HG02943 (cell line): ENCODE results near the gene GCLC.
A peak's percentile ranks its signal among the peaks of the same experiment; 100 is the strongest.
"Not testable (repeated sequence)": the region's sequence is repeated elsewhere in the genome, so short reads cannot be mapped to it uniquely, and the experiment has no call there.

Experiments used
- ATAC-seq: cut with Tn5 transposase; IDR thresholded peaks from one replicate; pipeline ENCODE4 v1.9.1; 2021; ENCODE audit warnings: mild to moderate bottlenecking, low read depth, moderate library complexity; ENCODE audit not compliant: unreplicated experiment

GCLC gene

GRCh38 chr6:53544470-53545308 is at the start of gene GCLC:
GCLC (minus strand) TSS chr6:53545101; CDS start chr6:53544645, 456 bp downstream.
- peak; percentile 62 for ATAC-seq

- ATAC-seq, result no peak
These were observed 49.7 kb upstream of the GCLC start for GRCh38 chr6:53594596-53594995.

GRCh38 chr6:53593001-53593488 is 48.1 kb upstream of the GCLC start:
- ATAC-seq, result no peak

- ATAC-seq, result no peak
These were observed 47.0 kb upstream of the GCLC start for GRCh38 chr6:53591873-53592272.

- no peak for ATAC-seq
These were observed 44.1 kb upstream of the GCLC start for GRCh38 chr6:53588816-53589509.

GRCh38 chr6:53587291-53587690 is 42.4 kb upstream of the GCLC start:
- no peak for ATAC-seq

GRCh38 chr6:53585208-53585900 is 40.5 kb upstream of the GCLC start:
- ATAC-seq, result no peak

- ATAC-seq, result no peak
These were observed 39.8 kb upstream of the GCLC start for GRCh38 chr6:53584726-53585125.

GRCh38 chr6:53583451-53583850 is 38.5 kb upstream of the GCLC start:
- ATAC-seq, result no peak

- no peak for ATAC-seq
These were observed 38.1 kb upstream of the GCLC start for GRCh38 chr6:53582963-53583362.

GRCh38 chr6:53581856-53582255 is 37.0 kb upstream of the GCLC start:
- no peak for ATAC-seq

- no peak for ATAC-seq
These were observed 36.4 kb upstream of the GCLC start for GRCh38 chr6:53581173-53581773.

- no peak for ATAC-seq
These were observed 34.4 kb upstream of the GCLC start for GRCh38 chr6:53579338-53579737.

- no peak for ATAC-seq
These were observed 33.5 kb upstream of the GCLC start for GRCh38 chr6:53578371-53578770.

GRCh38 chr6:53573299-53573698 is 28.4 kb upstream of the GCLC start:
- ATAC-seq, result no peak

GRCh38 chr6:53572379-53572778 is 27.5 kb upstream of the GCLC start:
- ATAC-seq, result not testable (repeated sequence)

GRCh38 chr6:53568776-53569616 is 24.1 kb upstream of the GCLC start:
- no peak for ATAC-seq

- ATAC-seq, result no peak
These were observed 22.8 kb upstream of the GCLC start for GRCh38 chr6:53567701-53568100.

- no peak for ATAC-seq
These were observed 21.9 kb upstream of the GCLC start for GRCh38 chr6:53566755-53567154.

- ATAC-seq, result no peak
These were observed 21.0 kb upstream of the GCLC start for GRCh38 chr6:53565886-53566285.
